WERI-Rb-1 (cell line): ENCODE measurements around the gene HDGF.

Source experiments
- DNase-seq: peaks from one replicate; pipeline ENCODE4 v3.0.0-alpha.2; 2020
- H3K27ac ChIP-seq: fragments of 250-450 bp; sonication (Bioruptor Pico); 2 replicates; pipeline ENCODE4 v1.5.1; 2020; ENCODE audit warnings: mild to moderate bottlenecking, moderate library complexity
- H3K27me3 ChIP-seq: fragments of 250-450 bp; sonication (Bioruptor Pico); 2 replicates; pipeline ENCODE4 v1.5.1; 2021; ENCODE audit warnings: mild to moderate bottlenecking, low read depth, moderate library complexity; ENCODE audit not compliant: insufficient read depth, severe bottlenecking
- H3K36me3 ChIP-seq: fragments of 250-450 bp; sonication (Bioruptor Pico); 2 replicates; pipeline ENCODE4 v1.5.1; 2020; ENCODE audit warnings: mild to moderate bottlenecking, moderate library complexity
- H3K4me3 ChIP-seq: 2 replicates; pipeline ENCODE4 v1.5.1; 2011; ENCODE audit warnings: low read depth, mild to moderate bottlenecking, control low read depth, low read length
- H3K9me3 ChIP-seq: fragments of 250-450 bp; sonication (Bioruptor Pico); 2 replicates; pipeline ENCODE4 v1.5.1; 2021; ENCODE audit warnings: mild to moderate bottlenecking, moderate library complexity; ENCODE audit not compliant: severe bottlenecking
- TF ChIP-seq, protein P1 (sequence below): IDR thresholded peaks from 2 replicates; pipeline ENCODE4 v1.5.1; 2011; ENCODE audit warnings: low read depth, mild to moderate bottlenecking, control low read depth, inconsistent platforms, low read length

HDGF gene

DNA sequence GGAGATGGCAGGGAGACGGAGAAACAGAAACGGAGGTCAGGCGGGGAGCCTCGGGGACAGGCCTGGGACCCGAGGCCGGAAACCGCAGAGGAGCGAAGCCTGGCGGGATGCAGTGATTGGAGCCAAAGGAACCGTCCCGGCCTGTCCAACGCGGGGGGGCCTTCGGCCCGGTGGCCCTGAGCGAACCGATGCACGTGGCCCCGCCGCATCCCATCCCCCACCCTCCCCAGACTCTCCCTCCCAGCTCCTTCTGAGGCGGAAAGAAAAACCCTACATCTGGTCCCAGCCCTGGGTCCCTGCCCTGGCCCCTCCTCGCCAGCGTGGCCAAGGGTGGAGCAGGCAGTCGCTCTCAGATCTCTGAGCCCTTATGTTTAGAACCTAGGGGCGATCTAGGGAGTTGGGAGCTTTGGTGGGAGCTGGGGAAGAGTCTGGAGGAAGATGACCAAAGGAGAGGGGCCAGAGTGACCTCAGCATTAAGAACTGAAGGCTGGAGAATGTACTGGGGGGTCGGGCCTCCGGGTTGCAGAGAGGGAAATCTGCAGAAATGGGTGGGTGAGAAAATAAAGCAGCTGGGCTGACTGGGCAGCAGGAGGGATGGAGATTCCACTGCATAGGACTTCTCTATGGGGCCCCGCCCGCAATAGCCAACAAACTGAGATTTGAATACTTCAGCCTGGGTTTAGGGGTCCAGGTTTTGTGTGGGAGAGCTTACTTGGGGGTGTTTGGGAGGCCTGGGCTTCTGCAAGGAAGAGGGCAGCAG is 44.6 kb downstream of the HDGF start:
- no peaks in the 10 kb centered on the region for H3K27me3 ChIP-seq
- no peaks in the 10 kb centered on the region for H3K9me3 ChIP-seq
- TF ChIP-seq, protein P1, sequence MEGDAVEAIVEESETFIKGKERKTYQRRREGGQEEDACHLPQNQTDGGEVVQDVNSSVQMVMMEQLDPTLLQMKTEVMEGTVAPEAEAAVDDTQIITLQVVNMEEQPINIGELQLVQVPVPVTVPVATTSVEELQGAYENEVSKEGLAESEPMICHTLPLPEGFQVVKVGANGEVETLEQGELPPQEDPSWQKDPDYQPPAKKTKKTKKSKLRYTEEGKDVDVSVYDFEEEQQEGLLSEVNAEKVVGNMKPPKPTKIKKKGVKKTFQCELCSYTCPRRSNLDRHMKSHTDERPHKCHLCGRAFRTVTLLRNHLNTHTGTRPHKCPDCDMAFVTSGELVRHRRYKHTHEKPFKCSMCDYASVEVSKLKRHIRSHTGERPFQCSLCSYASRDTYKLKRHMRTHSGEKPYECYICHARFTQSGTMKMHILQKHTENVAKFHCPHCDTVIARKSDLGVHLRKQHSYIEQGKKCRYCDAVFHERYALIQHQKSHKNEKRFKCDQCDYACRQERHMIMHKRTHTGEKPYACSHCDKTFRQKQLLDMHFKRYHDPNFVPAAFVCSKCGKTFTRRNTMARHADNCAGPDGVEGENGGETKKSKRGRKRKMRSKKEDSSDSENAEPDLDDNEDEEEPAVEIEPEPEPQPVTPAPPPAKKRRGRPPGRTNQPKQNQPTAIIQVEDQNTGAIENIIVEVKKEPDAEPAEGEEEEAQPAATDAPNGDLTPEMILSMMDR = no peak
- H3K36me3 ChIP-seq = peaks cover 16% of the 10 kb centered on the region
- DNase-seq = peak; percentile 97
- peak overlapping the region; percentile 74 for H3K4me3 ChIP-seq
- peak overlapping the region; percentile 86 for H3K27ac ChIP-seq

DNA sequence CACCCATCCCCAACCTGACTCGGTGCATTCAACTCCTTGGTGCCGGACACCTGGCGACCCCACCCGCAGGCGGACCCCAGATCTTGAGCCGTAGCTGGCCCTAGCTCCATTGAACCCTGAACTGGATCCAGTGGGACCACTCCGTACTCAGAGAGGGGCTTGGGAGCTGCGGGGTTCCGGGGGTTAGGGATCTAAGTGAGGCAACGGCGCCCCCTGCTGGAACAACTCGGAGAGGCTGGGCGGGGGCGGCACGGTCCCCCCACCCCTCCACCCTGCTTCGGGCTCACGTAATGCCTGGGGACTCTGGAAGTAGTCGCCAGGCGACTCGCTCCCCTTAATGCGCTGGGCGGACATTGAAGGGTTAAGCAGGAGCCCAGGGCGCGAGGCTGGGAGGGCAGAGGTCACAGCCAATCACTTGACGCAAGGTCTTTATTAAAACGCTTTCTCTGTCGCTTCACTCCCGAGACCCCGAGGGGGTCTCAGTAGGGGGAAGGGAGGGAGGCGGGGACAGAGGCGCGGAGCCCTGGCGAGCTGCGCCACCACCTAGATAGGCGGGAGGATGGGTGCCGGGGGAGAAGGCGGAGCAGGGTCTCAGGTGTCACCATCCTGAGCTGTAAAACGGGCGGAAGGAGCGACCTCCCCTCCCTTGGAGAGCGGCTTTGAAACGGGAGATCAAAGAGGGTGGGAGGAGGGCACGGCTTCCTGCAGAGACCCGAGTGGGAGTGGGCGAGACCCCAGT is 45.4 kb downstream of the HDGF start:
- no peaks in the 10 kb centered on the region for H3K9me3 ChIP-seq

DNA sequence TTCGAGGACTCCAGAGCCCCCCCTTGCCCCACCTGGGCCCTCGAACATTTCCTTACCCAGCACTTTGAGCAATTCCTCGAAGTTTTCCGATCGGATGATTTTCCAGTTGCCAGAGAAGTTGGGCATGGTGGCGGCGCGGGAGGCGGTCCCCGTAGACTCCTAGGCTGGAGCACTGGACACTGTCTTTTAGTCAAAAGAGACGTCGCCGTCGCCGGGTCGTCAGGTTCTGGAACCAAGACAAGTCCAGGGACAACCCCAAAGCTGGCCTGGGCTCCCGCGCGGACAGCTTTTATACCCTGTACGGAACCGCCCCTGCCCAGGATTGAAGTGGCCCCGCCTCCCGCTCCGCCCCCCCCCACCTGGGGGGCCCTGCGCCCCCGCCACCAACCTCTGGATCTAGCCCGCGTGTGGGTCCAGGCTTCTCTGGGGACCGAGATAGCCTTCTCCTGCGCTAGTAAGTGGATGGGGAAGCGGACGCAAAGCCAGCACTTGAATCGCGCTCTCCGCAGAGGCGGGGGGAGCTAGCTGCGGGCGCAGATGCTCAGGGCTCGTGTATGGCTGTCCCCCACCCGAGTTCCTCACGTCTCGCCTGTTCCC is 46.1 kb downstream of the HDGF start, which contains the start of gene CRABP2:
CRABP2 (minus strand) TSS at position 263 of the 597 bp plus-strand sequence; CDS start at position 126, 137 bp downstream.
- DNase-seq = peak; percentile 94
- peak within 1 kb of the TSS; percentile 86 for H3K27ac ChIP-seq
- H3K9me3 ChIP-seq = no peaks in the 10 kb centered on the region
- H3K36me3 ChIP-seq = peaks cover 30% of the 10 kb centered on the region
- no peaks in the 10 kb centered on the region for H3K27me3 ChIP-seq
- TF ChIP-seq, protein P1 = no peak
- peak within 1 kb of the TSS; percentile 74 for H3K4me3 ChIP-seq

More for the DNA sequence above, 45.4 kb downstream of the HDGF start:
- H3K27ac ChIP-seq = peak overlapping the region; percentile 86
- peak; percentile 98 for DNase-seq
- peaks cover 24% of the 10 kb centered on the region for H3K36me3 ChIP-seq
- no peaks in the 10 kb centered on the region for H3K27me3 ChIP-seq
- H3K4me3 ChIP-seq = peak overlapping the region; percentile 74
- TF ChIP-seq, protein P1 = peak; percentile 92

DNA sequence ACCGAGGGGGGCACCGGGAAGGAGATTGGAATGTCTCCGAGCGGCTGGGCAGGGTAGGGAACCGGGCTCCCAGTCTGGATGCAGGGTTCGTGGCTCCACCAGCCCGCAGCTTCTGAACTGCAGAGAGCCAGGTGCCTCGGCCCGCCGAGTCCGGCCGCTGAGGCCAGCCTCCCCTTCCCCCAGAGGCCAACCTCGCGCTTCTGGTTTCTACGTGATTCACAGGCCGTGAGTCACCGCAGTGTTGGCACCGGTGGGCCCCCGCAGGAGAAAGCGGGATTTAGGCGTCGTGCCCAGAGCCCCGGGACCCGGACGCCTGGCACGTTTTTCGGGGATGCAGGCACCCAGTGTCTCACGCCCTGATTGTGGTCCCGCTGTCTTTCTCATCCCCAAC is 46.5 kb downstream of the HDGF start:
- peak overlapping the region; percentile 74 for H3K4me3 ChIP-seq

DNA sequence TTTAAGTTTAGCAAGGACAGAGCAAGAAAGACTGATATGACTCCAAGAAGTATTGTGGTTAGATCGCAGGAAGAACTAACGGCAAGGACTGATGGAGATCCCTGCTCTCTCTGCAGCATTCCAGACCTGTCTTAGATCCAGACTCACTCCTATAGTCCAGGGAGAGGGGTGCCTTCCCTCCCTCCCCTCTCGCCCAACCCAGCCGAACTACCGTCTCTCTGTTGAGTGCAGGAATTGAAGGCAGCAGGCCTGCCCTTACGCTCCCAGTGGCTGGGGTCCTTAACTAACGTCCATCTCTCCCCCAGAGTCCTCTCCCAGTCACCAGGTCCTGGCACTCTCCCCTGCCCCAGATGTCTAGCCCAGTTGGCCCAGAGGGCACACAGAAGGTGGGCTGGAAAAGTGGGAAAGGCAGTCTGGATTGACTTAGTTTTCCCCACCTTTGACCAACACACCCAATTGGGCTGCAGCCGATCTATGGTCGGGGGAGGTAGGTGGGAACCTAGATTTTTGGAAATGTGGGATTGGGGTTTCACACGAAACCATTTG is 47.2 kb downstream of the HDGF start:
- Histone ChIP-seq H3K4me3 (peak overlapping the region; percentile 74), H3K27me3 (no peaks in the 10 kb centered on the region)

More for the DNA sequence above, 46.5 kb downstream of the HDGF start:
- H3K27me3 ChIP-seq = no peaks in the 10 kb centered on the region
- H3K36me3 ChIP-seq = peaks cover 35% of the 10 kb centered on the region
- peak; percentile 57 for DNase-seq
- no peaks in the 10 kb centered on the region for H3K9me3 ChIP-seq
- peak overlapping the region; percentile 86 for H3K27ac ChIP-seq
- TF ChIP-seq, protein P1 = no peak

More for the DNA sequence above, 47.2 kb downstream of the HDGF start:
- DNase-seq = no peak
- peak overlapping the region; percentile 86 for H3K27ac ChIP-seq
- TF ChIP-seq, protein P1 = no peak
- peaks cover 42% of the 10 kb centered on the region for H3K36me3 ChIP-seq
- no peaks in the 10 kb centered on the region for H3K9me3 ChIP-seq
